GM21529 (cell line): ENCODE measurements around the gene DENND1A.

ENCODE experiments used
- ATAC-seq: cut with Tn5 transposase; IDR thresholded peaks from one replicate; pipeline ENCODE4 v1.9.1; 2021; ENCODE audit not compliant: unreplicated experiment

The DENND1A gene

DNA sequence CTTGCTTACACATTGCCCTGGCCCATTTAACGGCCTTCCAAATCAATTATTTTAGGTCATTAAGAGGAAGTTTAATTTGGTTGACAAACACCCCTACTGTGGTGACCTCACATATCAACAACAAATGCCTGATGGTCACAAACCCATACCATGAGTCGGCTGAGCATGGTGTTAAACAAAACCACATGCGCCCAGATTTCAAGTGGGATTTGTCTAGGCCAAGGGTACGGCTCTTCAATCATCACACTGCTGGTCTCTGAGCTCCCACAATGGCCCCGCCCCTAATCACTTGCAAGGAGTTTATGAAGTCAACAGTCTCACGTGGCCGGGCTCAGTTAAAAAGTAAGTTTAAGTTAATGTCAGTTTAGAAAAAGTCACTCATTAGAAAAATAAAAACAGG is 330.1 kb downstream of the DENND1A start:
- no peak for ATAC-seq

DNA sequence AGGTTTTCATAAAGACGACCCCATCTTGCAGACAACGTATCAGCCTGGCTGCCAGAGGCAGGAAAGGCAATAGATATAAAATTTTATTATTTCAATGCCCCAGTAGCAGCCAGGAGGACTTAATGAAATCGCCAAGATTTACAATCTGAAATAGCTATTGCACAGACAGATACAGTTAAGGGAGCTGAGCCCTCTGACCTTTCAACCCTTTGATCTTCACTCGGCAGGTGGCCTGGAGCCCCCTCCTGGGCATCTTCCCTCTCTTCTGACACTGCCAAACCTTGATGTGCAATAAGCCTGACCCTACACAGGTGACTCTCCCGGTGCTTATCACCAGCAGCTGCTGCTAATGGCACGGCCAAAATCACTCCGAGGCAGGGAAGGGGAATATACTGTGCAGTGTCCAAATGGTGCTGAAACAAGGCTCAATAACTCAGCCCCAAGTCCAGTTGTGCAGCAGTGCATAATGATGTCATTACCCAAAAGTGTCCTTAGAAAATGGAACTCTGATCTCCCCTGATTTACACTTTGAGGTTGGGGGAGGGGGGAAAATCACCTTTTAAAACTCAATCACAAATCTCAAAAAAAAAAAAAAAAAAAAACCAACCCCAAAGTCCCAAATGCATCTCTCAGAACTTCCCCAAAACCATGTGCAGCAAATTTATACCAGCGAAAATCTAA is 331.9 kb downstream of the DENND1A start:
- ATAC-seq, result no peak

DNA sequence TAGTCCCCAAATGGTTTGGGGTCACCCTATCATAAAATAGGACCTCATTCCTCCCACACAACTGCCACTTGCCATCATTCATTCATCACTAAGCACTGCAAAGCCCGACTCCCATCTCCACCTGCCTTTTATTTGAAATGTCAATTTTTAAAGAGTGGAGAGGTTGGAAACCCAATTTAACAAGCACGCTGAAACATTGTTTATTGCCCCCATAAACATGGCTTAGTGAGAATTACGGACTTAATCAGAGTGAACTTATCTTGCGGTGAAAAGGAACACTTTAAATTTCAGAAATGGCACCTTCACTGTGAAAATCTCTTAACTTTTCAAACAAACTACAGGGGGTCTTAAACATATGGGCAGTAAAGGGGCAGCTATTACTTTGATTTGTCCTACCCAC is 332.9 kb downstream of the DENND1A start:
- no peak for ATAC-seq

DNA sequence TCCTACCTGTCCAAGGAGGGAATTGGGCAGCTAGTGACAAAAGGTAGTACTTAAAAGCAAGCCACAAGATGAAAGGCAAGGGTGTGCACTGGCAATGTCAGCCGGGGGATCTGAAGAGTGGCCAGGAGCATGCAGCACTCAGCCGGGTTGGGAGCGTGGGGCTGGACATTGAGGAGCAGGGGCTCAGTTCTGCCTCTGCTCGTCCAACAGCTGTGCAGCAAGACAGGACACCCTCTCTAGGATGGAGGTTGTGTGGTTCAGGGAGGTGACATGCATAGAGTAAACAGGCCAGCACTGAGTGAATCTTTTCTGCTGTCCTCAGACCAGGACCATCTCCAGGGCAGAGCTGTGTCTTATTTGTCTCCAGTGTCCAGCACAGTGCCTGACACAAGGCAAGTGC is 338.6 kb downstream of the DENND1A start:
- ATAC-seq, result no peak

DNA sequence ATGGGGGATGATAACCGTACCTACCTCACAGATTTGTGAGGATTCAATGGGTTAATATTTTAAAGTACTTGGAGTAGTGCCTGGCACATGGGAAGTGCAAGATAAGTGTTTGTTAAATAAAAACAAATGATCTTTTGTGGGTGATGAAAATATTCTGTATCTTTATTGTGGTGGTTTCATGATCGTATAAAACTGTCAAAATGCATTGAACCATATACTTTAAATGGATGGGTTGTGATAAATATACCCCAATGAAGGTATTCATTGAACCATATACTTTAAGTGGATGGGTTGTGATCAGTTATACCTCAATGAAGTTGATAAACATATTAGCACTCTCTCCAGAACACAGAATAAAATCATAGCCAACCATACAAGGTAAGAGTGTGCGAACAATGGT is 339.4 kb downstream of the DENND1A start:
- no peak for ATAC-seq

DNA sequence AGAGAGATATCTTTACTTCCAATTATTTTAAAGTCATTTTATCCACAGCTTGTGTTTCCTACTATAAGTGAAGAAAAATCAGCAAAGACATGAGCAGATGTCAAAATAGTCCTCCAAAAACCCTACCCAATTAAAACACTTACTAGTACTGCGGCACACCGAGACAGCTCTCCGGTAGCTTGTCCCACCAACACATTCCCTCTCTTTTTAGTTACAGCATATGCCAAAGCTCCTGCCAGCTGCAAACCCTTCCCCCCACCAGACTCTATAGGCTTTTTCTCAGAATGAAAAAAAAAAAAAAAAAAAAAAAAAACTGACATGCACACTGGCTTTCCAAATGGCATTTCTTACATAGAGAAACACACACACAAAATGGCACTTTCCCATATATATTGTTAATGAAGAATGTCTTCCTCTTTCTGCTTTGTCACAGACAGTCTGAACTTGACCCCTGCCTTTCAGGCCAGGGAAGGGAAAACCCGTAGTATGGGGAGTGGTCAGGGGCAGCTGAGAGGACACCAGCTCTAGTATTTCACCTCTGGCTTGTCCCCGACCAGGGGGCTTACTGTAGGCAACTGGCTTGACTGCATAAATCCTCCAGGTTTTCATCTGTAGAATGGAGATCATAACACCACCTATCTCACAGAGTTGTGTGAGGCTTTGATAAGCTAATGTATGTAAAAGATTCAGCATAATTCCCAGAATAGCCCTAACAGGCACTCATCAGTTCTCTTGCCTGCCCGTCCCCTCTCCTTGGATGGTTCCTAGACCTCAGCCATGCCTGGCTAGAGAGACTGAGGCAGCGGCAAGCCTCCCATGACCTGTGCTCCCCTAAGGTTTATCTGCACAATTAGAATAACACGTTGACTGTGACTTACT is 340.3 kb downstream of the DENND1A start:
- no peak for ATAC-seq

DNA sequence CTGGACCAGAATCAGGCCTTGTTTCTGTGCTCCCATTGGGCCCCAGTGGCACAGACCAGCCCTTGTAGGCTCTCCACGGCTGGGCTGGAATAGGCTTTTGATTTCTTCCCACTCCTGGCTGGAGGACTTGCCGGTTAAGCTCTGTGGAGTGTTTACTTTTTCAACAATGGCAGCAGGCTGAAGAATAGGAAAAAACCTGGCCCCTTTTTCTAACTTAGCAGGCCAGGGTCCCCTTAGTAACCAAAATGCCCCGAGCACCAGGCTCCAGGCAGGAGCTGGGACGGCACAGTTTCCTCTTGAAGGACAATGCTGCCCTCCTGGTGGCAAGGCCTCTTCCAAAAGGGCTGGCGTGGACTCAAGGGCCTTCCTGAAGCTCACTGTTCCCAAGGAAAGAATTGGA is 343.7 kb downstream of the DENND1A start:
- no peak for ATAC-seq

DNA sequence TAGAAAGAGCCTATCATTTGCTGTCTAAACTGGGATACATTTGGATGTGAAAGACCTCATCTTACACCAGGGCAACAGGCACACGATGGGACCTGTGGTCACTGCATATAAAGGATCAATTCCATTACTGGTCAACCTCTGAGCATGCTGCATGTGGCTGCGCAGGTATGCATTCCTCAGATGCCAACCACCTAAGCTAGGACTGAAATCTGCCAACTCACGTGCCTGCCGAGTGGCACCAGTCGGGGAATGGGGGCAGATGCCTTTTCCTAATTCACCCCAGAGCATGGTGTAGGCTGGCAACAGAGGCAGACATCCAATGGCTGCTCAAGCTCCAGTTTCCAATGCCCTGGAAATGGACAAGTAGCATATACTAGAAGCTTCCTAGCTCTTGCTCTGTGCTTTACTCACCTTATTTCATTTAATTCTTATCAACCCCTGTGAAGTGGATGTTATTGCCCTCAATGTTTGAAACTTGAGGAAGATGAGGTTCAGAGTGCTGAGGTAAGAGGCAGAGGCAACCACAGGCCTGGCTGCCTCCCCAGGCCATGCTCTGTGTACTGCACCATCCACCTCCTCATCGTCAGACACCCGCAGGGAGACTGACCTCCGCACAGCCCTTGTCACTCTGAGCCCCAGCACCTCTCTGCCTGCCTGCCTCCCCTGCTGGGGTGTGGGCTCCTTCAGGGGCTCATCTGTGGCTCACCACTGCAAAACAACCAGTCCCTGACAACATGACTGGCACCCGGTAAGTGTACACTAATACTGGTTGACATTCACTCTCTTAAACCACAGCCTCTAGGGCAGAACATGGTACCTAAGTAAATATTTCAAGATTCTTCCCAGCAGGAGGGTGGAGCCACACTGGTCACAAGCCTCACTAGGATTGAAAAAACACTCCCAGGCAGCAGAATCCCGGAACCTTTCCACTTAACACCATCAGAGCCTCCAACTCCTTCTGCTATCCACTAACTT is 345.4 kb downstream of the DENND1A start:
- ATAC-seq, result no peak

DNA sequence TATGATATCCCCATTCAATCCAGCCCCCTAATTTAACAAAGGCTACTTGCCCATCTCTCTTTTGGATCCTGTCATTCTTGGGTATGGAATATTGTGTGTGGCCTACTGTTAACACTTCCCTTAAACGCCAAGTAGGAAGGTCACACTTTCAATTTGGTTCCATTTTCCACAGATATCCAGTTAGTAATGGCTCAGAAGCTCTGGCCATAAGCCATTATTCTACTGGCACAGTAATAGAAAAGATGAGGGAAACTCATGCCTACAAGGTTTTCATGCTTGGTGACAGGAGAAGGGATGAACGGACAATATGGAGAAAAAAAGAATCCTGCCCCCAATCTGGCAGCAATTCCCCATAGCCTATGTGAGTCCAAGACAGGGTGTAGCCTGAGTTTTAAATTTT is 346.3 kb downstream of the DENND1A start:
- no peak for ATAC-seq

DNA sequence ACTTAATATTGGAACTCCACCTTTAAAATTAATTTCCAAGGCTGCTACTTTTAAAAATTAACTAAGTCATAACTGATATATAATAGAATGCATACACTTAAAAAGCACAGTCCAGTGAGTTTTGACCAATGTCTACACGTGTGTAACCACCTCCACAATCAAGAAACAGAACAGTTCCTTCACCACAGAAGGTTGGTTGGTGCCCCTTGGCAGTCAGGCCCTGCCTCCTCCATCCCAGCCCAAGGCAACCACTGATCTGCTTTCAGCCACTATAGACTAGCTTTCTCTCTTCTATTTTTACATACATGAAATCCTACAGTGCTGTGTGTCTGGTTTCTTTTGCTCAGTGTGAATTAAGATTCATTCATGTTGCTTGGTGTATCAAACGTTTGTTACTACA is 358.7 kb downstream of the DENND1A start:
- no peak for ATAC-seq

DNA sequence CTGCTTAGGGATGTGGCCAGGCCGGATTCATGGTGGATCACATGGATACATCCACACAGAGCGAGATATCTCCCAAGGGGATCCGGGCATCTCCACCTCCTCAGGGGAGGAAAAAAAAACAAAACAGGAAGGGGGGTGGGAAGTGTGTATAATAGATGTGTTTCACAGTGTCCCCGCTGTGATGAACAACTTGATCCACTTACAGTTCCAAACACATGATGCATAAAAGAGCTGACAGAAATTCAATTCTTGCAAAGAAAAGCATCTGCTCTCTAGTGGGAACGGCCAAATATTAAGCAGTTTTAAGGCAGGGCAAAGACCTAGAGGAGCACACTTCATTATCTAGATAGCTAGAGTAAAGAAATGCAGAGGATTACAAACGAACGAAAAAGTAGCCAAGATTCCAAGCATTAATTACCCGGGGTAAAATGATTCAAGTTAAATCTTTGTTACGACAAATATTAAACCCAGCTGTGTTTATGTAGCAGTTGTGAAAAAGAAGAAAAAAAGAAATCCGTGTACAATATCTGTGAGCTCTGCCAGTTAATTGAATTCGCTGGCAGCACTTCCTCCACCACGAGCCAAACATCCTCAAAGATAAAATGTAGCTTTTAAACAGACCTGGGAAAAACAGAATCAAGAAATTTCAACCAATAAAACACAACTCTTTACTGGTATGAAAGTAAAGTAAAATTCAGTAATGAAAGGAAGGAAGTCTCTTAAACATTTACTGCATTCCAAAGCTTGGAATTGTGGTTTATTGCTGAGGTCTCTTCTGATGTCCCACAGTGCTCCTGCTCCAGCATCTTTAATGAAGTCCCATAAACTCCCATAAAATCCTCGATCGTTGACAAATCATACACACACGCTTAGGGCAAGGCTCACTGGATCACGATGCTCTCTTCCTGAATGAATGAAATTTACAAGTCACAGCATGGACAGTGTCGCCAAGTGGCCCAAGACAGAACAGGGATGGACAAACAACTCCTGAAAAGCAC is 360.9 kb downstream of the DENND1A start:
- ATAC-seq, result no peak

DNA sequence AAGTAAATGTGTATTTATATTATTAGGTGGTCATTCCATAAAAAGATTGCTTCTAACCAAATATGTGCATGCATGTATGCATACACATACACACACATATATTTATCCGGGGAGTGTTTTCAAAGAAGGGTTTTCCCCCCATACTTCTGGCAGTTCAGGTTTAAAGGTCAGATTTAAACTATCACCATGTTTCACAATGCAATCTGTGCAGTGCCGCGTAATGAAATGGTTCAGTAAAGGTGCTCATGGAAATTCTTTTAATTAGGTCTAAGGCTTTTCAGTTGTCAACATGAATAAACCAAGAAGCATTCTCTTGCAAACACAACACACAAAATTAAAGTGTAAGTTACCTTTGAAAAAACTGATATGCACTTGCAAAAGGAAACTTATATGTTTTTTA is 362.9 kb downstream of the DENND1A start:
- no peak for ATAC-seq

DNA sequence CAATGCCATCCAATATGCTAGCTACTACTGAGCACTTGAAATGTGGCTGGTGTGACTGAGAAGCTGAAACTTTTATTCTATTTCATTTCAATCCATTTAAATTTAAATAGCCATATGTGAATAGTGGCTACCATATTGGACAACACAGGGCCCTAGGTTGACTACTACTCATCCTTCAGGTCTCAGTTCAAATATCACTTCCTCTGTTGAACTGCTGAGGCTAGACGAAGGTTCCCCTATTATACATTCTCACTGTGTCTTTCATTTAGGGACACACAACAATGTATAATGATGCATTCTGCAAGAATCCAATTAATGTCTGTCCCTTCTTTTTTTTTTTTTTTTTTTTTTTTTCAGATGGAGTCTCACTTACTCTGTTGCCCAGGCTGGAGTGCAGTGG is 365.3 kb downstream of the DENND1A start:
- no peak for ATAC-seq

DNA sequence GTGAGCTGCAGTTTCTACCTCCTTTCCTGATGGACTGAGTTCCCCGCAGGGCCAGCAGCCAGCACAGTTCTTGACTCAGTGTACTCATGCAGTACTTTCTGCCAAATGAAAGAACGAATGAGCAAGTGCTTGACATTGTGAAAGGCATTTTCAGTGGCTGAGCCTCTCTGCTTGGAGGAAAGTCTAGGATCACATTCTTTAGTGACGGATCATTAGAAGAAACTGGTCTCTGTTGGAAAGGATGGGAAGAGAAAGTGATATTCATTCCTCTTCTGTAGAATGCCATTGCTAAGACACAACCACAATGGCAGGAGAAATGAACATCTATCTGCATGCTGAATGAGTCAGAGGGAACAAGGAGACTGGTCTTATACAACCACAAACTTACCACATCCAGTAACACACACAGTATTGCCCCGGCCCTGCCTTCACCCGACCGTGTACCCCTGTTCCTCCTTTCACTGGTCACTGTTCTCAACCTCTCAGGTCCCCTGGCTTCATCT is 367.0 kb downstream of the DENND1A start:
- ATAC-seq, result no peak

DNA sequence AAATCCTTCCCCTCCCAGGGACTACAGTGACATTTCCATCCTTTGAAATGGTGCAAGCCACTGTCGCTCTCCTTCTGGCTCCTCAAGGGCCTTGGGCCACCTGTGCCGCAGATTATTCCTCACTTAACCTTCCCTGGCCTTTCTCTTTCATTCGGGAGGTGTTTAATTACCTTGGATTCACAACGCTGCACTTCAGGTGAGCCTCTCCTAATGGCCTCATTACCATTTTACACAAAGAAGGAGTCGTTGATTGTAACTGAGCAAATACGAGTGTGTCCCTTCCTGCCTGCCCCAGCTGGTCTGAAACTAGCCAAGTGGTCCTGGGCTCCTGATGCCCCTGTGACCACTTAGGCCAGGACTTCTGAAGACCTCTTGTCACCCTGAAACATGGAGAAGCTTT is 368.9 kb downstream of the DENND1A start:
- ATAC-seq, result no peak

DNA sequence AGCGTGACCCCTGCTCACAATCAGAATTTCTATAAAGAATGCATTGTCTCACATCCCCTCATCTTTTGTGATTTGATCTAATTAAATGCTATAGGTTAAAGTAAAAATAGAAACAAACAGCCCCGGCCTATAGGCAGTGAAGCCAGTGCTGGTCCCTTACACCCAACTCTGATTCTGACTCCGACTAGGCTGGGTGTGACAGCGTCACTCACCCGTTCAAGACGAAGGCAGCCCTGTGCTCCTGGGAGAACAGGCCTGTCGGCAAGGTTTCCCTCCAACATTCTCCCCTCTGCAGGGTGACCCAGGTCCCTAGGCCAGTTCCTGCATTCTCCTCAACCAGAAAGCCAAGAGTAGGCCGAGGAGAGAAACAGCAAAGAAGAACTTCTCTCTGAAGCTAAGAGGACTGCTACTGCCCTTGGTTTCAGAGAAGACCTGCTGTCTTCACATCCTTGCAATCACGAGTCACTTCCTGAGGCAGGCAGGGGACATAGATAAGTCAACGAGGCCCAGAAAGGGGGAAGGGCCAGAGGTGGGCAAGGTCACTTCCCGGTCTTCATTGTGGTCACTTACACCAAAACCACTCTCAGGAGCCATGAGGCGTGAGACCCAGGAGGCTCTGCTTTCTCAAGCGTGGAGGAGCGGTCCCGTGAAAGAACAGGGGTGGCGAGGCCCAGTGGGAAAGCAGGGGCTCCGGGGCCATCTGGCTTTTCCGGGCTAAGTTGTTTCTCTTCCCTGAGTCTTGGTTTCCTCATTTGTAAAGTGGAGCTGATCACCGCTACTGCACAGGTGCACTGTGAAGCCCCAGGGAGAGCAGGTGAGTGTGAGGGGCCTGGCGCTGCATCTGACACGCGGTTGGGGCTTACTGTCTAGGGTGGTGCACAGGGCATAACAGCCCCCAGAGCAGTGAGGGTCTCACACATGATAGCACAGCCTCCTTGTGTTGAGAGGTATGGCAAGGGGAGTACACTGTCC is 373.2 kb downstream of the DENND1A start:
- no peak for ATAC-seq

DNA sequence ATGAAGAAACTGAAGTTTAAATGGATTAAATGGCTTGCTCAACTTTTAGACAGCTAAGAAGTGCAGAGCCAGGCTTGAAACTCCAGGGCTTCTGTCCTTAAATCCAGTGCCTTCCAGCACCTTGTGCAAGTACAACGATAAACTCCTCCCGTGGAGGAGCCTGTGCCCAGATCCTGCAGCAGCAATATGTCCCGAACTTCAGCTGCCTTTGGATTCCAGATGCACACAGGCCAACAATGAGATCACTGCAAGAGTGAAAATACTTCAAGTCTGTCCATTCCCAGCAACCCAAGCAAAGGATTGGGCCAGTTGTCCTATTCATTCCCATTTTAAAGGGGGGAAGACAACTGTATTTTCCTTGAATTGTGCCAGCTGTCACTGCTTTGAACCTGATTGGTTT is 374.3 kb downstream of the DENND1A start:
- no peak for ATAC-seq

DNA sequence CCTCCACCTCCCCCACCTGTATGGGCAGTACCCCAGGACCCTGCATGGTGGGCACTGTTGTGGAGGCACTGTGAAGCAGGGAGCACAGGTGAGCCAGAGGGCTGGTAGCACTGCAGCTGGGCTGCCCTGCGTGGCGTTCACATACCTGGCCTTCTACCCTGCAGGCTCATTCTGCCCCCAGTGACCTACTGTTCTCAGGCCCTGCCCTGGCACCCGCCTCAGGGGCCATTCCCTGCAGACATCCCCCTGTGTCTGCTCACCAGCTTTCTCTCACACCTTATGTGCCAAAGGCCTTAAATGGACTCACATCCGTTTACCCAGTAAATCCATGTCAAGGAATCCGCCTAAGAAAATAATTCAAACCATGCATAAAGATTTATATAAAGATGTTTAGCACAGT is 377.4 kb downstream of the DENND1A start:
- no peak for ATAC-seq

DNA sequence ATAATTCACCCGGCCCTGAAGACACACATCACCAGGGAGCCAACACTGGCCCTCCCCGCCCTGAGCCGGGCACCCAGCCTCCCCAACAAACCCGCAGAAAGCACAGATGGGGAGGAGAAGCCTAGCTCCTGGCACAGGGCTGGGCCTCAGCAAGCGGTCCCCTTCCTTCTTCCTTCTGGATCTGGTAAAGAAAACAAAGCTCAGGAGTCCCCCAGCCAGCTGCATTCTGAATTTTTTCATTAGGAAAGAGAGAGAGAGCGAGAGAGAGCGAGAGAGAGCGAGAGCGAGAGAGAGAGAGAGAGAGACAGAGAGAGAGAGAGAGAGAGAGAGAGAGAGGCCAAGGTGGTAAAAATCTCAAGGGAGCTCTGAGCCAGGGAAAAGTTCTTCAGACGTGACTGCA is 378.2 kb downstream of the DENND1A start:
- ATAC-seq, result no peak
